Nephron (organoid): ENCODE measurements around the gene ZFYVE21.

Source experiments
- H3K27ac Mint-ChIP-seq, 3 experiments: 2 replicates each; pipeline ENCODE4 v1.8.0; 2020; ENCODE audit warnings: mixed read lengths in 3 of 3, mild to moderate bottlenecking in 2 of 3, moderate library complexity in 1 of 3
- H3K27me3 Mint-ChIP-seq: 2 replicates; pipeline ENCODE4 v1.8.0; 2021; ENCODE audit warnings: low read depth, mild to moderate bottlenecking, moderate library complexity, mixed read lengths
- H3K36me3 Mint-ChIP-seq: 2 replicates; pipeline ENCODE4 v1.8.0; 2020; ENCODE audit warnings: low read depth, mixed read lengths
- H3K4me1 Mint-ChIP-seq: 2 replicates; pipeline ENCODE4 v1.8.0; 2020; ENCODE audit warnings: mixed read lengths
- H3K4me3 Mint-ChIP-seq, 3 experiments: 2 replicates each; pipeline ENCODE4 v1.8.0; 2020; ENCODE audit warnings: mild to moderate bottlenecking in 3 of 3, mixed read lengths in 3 of 3, moderate library complexity in 2 of 3
- H3K9me3 Mint-ChIP-seq: 2 replicates; pipeline ENCODE4 v1.8.0; 2020; ENCODE audit warnings: mixed read lengths
- CTCF ChIP-seq, 3 experiments: fragments of 200-600 bp; sonication (generic); IDR thresholded peaks; one replicate each; pipeline ENCODE4 v1.5.0; 2021; ENCODE audit warnings: antibody characterized with exemption in 3 of 3; ENCODE audit not compliant: unreplicated experiment in 3 of 3

ZFYVE21 gene

DNA sequence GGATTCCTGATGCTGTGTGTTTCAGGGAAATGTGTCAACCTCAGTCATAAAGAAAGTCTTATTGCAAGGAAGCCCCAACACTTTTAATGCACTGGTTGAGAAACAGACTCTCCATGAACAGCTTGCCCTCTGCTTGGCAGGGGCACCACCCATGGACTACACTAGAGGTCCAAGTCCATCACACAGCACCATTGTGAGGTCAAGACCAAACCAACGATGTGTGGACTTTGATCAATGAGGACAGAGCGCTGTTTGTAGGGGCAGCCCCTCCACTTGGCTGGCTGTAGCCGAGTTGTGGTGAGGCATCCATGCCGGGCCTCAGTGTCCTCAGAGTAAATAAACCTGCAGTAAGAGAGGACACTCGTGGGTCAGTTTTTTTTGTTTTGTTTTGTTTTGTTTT lies 29.8 kb downstream of the ZFYVE21 start:
- no peaks in the 10 kb centered on the region for H3K9me3 Mint-ChIP-seq
- H3K4me1 Mint-ChIP-seq, result no peaks in the 10 kb centered on the region
- H3K27ac Mint-ChIP-seq, result no peak overlapping the region
- no peak overlapping the region for H3K4me3 Mint-ChIP-seq
- TF ChIP-seq CTCF (IDR thresholded peaks at IDR 0.05; ENCODE audit: unreplicated experiment in 3 of 3), result no peak
- peaks cover 25% of the 10 kb centered on the region for H3K36me3 Mint-ChIP-seq
- no peaks in the 10 kb centered on the region for H3K27me3 Mint-ChIP-seq

- Mint-ChIP-seq H3K9me3 (no peaks in the 10 kb centered on the region), H3K36me3 (peaks cover 14% of the 10 kb centered on the region), H3K4me1 (no peaks in the 10 kb centered on the region), H3K27me3 (no peaks in the 10 kb centered on the region), H3K27ac (no peak overlapping the region), H3K4me3 (no peak overlapping the region)
- no peak for TF ChIP-seq CTCF (IDR thresholded peaks at IDR 0.05; ENCODE audit: unreplicated experiment in 3 of 3)
These were observed 31.1 kb downstream of the ZFYVE21 start for GRCh38 chr14:103746701-103747100.

- peaks cover 10% of the 10 kb centered on the region for H3K36me3 Mint-ChIP-seq
- no peaks in the 10 kb centered on the region for H3K4me1 Mint-ChIP-seq
- no peaks in the 10 kb centered on the region for H3K27me3 Mint-ChIP-seq
- no peak overlapping the region for H3K27ac Mint-ChIP-seq
- no peak for TF ChIP-seq CTCF (IDR thresholded peaks at IDR 0.05; ENCODE audit: unreplicated experiment in 3 of 3)
- no peak overlapping the region for H3K4me3 Mint-ChIP-seq
- H3K9me3 Mint-ChIP-seq, result no peaks in the 10 kb centered on the region
These were observed 32.9 kb downstream of the ZFYVE21 start for GRCh38 chr14:103748534-103748857.

- Mint-ChIP-seq H3K36me3 (peaks cover 3% of the 10 kb centered on the region), H3K9me3 (no peaks in the 10 kb centered on the region), H3K4me3 (no peak overlapping the region), H3K4me1 (no peaks in the 10 kb centered on the region), H3K27me3 (no peaks in the 10 kb centered on the region), H3K27ac (no peak overlapping the region)
- TF ChIP-seq CTCF (IDR thresholded peaks at IDR 0.05; ENCODE audit: unreplicated experiment in 3 of 3), result no peak
These were observed 33.8 kb downstream of the ZFYVE21 start for GRCh38 chr14:103749452-103749851.

DNA sequence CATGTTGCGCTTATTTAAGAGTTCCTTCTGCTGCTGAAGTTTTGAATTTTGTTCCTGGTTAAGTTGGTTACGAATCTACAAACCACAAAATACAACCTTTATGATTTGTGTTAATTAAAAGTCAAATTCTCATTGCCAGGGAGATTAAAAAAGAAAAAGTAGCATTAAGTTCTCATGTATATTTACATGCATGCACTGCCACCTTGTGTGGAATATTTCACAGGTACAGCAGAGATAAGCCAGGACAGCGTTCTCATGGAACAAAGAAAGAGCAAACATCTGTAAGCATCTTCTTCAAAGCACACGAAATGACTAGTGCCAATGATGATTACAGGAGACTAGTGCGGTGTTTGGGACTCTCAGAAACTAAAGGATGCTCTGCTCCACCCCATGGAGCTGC lies 34.2 kb downstream of the ZFYVE21 start:
- Mint-ChIP-seq H3K27me3 (no peaks in the 10 kb centered on the region), H3K4me3 (no peak overlapping the region), H3K36me3 (peaks cover 3% of the 10 kb centered on the region), H3K4me1 (no peaks in the 10 kb centered on the region), H3K27ac (no peak overlapping the region), H3K9me3 (no peaks in the 10 kb centered on the region)
- no peak for TF ChIP-seq CTCF (IDR thresholded peaks at IDR 0.05; ENCODE audit: unreplicated experiment in 3 of 3)

DNA sequence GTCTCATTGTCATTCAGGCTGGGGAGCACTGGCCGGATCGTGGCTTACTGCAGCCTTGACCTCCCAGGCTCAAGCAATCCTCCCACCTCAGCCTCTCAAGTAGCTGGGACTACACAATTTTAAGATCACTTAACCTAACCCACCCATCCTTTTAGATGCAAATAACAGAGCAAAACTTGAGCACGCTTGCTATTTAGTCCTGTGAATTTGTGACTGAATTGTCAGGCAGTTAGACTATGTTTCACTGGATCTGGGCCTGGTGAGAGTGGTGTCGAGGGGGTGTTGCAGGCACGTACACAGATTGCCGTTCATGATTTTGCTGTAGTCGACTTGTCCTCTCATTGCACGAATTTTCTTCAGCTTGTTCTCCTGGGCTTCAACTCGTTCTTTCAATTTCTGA lies 38.2 kb downstream of the ZFYVE21 start:
- Mint-ChIP-seq H3K36me3 (no peaks in the 10 kb centered on the region), H3K4me1 (no peaks in the 10 kb centered on the region), H3K27ac (no peak overlapping the region), H3K9me3 (no peaks in the 10 kb centered on the region), H3K27me3 (no peaks in the 10 kb centered on the region), H3K4me3 (no peak overlapping the region)
- TF ChIP-seq CTCF (IDR thresholded peaks at IDR 0.05; ENCODE audit: unreplicated experiment in 3 of 3), result no peak
